ENCODE results near the gene EFEMP1. TPM values are rescaled to one million over a fixed set of nuclear protein-coding genes. Genes with fewer than 3 reads are reported as not detected.
"Not testable (repeated sequence)": the region's sequence is repeated elsewhere in the genome, so short reads cannot be mapped to it uniquely, and the experiment has no call there.

Gene EFEMP1
- polyA plus RNA-seq, 1 donor, result 29.9 TPM

DNA sequence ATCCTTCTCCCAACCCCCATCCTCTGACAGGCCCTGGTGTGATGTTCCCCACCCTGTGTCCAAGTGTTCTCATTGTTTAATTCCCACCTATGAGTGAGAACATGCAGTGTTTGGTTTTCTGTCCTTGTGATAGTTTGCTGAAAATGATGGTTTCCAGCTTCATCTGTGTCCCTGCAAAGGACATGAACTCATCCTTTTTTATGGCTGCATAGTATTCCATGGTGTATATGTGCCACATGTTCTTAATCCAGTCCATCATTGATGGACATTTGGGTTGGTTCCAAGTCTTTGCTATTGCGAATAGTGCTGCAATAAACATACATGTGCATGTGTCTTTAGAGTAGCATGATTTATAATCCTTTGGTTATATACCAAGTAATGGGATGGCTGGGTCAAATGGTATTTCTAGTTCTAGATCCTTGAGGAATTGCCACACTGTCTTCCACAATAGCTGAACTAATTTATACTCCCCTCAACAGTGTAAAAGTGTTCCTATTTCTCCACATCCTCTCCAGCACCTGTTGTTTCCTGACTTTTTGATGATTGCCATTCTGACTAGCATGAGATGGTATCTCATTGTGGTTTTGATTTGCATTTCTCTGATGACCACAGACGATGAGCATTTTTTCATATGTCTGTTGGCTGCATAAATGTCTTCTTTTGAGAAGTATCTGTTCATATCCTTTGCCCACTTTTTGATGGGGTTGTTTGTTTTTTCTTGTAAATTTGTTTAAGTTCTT lies 91.7 kb downstream of the EFEMP1 start:
- DNase-seq (ENCODE audit: low read depth), result not testable (repeated sequence)

DNA sequence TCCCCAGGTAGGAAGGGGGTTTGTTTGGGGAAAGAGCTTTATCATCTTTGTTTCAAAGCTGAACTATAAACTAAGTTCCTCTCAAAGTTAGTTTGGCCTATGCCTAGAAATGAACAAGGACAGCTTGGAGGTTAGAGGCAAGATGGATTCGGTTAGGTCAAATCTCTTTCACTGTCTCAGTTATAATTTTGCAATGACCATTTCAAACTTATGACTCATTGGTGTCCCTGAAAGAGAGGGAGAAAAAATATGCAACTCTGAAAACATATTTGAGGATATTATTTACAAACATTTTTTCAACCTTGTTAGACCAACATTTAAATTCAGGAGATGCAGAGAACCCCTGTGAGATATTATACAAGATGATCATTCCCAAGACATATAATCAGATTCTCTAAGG lies 95.7 kb downstream of the EFEMP1 start:
- no peak for DNase-seq (ENCODE audit: low read depth)

DNA sequence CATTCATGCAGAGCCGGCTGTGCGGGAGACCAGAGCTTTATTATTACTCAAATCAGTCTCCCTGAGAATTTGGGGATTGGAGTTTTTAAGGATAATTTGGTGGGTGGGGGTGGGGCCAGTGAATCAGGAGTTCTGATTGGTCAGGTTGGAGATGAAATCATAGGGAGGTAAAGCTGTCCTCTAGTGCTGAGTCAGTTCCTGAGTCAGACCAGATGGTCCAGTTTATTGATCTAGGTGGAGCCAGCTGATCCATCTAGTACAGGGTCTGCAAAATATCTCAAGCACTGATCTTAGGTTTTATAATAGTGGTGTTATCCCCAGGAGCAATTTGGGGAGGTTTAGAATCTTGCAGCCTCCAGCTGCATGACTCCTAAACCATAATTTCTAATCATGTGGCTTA lies 96.2 kb downstream of the EFEMP1 start:
- DNase-seq (ENCODE audit: low read depth), result not testable (repeated sequence)

DNA sequence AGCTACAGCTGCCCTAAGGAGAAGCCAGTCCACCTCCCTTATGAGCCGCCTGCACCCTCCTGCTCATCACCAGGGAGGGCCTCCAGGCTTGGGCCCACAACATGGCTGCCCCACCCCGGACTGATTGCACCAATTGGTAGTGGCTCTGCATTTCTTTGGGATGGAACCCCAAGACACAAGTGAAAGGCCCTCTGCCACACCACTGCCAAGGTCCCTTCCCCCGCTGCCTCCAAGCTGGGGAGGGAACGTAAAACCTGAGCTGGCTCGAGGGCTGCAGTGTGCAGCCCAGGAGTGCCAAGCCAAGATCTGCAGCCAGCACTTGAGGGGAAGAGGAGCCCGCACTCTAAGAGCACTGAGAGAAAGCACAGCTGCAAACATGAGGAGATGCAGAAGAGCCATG lies 97.3 kb downstream of the EFEMP1 start:
- no peak for DNase-seq (ENCODE audit: low read depth)

DNA sequence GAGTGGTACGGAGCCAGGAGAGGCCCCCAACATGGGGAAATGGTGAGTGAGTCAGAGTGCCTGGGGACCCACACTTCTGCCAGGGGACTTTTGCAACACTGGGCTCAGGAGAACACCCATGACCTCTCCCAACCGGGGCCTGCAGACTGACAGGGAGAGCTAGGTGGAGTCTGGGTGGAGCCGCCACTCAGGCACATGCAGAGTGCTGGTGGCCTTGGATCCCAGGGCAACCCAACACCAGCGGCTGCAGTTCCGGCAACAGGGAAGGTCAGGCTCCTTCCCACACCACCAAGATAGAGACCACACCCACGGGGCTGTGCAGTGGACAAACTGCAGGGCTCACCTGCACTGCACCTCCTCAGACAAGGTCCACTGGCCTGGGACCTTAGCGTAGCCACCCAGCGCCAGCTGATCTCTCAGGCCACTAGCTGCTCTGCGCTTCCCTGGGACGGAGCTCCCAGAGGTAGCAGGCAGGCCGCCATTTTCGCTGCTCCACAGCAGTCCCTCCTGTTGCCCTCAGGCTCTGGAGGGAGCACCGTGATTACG lies 99.0 kb downstream of the EFEMP1 start:
- DNase-seq (ENCODE audit: low read depth), result no peak

Other genes with a start within 250 kb of the EFEMP1 start
- gene PNPT1, start 229.9 kb downstream of the EFEMP1 start, polyA plus RNA-seq (ENCODE audit: insufficient read length), result 18.0 TPM